SK-N-SH (cell line): Measurements from ENCODE around the gene CAMSAP1. TPM values are rescaled to one million over a fixed set of nuclear protein-coding genes. Genes with fewer than 3 reads are reported as not detected.

ENCODE experiments used
- CTCF ChIA-PET: fragments of 300-600, 350-600 bp; formaldehyde crosslinking; extraction: SDS; loops from one replicate; lab custom pipeline; 2021; lab: Yijun Ruan, JAX
- POLR2A ChIA-PET: fragments of 350-600 bp; sonication (Branson Sonifier 250); formaldehyde crosslinking; extraction: SDS; loops from one replicate; lab custom pipeline; 2020; ENCODE audit warnings: antibody characterized with exemption, inconsistent platforms; lab: Yijun Ruan, JAX
- DNase-seq: peaks from one replicate; pipeline ENCODE4 v3.0.0; 2012
- H2AFZ ChIP-seq: fragments of 200-600 bp; sonication (generic); 2 replicates; pipeline ENCODE4 v1.8.1; 2016; ENCODE audit warnings: antibody characterized with exemption, mild to moderate bottlenecking, low read depth
- H3F3A ChIP-seq: fragments of 200-600 bp; sonication (generic); replicated peaks from 2 replicates; pipeline ENCODE3; 2016; ENCODE audit warnings: antibody characterized with exemption, mild to moderate bottlenecking; ENCODE audit not compliant: insufficient read depth
- H3K27ac ChIP-seq, 2 experiments: fragments of 200-500 bp in 1 of 2; fragments of 200-600 bp in 1 of 2; sonication (Bioruptor generic) in 1 of 2; sonication (generic), shearing (Covaris generic) in 1 of 2; 2 replicates each; pipeline versions ENCODE4 v1.5.1 to v1.6.1; 2014 to 2016; ENCODE audit warnings: low read depth in 2 of 2, inconsistent platforms in 1 of 2, low read length in 1 of 2, mild to moderate bottlenecking in 1 of 2, mixed read lengths in 1 of 2
- H3K27me3 ChIP-seq: fragments of 200-600 bp; sonication (generic), shearing (Covaris generic); 2 replicates; pipeline ENCODE4 v1.6.1; 2016; ENCODE audit warnings: mixed run types; ENCODE audit not compliant: insufficient read depth
- H3K36me3 ChIP-seq, 2 experiments: fragments of 200-500 bp in 1 of 2; fragments of 200-600 bp in 1 of 2; sonication (Bioruptor generic) in 1 of 2; sonication (generic) in 1 of 2; replicated peaks in 1 of 2; 2 replicates each; pipeline versions ENCODE3 to v1.5.1; 2014 to 2016; ENCODE audit warnings: low read length in 1 of 2, mild to moderate bottlenecking in 1 of 2; ENCODE audit not compliant: insufficient read depth in 2 of 2, control insufficient read depth in 1 of 2
- H3K4me1 ChIP-seq, 2 experiments: fragments of 200-500 bp in 1 of 2; fragments of 200-600 bp in 1 of 2; sonication (Bioruptor generic) in 1 of 2; sonication (generic), shearing (Covaris generic) in 1 of 2; 2 replicates each; pipeline versions ENCODE4 v1.5.1 to v1.6.1; 2014 to 2016; ENCODE audit warnings: low read depth in 1 of 2, low read length in 1 of 2, mixed run types in 1 of 2; ENCODE audit not compliant: insufficient read depth in 2 of 2, control insufficient read depth in 1 of 2
- H3K4me2 ChIP-seq: fragments of 200-600 bp; sonication (generic), shearing (Covaris generic); 2 replicates; pipeline ENCODE4 v1.6.1; 2017; ENCODE audit warnings: mixed run types
- H3K4me3 ChIP-seq, 2 experiments: fragments of 200-500 bp in 1 of 2; fragments of 200-600 bp in 1 of 2; sonication (Bioruptor generic) in 1 of 2; sonication (generic), shearing (Covaris generic) in 1 of 2; 2 replicates each; pipeline versions ENCODE4 v1.5.1 to v1.8.1; 2014 to 2016; ENCODE audit warnings: low read depth in 2 of 2, inconsistent platforms in 1 of 2, low read length in 1 of 2, mild to moderate bottlenecking in 1 of 2, mixed read lengths in 1 of 2, moderate library complexity in 1 of 2
- H3K79me2 ChIP-seq: fragments of 200-600 bp; sonication (generic); 2 replicates; pipeline ENCODE4 v1.8.1; 2017; ENCODE audit warnings: mild to moderate bottlenecking; ENCODE audit not compliant: insufficient read depth
- H3K9ac ChIP-seq: fragments of 200-600 bp; sonication (generic); 2 replicates; pipeline ENCODE4 v1.6.1; 2017; ENCODE audit warnings: mixed run types
- H3K9me2 ChIP-seq: fragments of 200-600 bp; sonication (generic); 2 replicates; pipeline ENCODE4 v1.6.1; 2017; ENCODE audit warnings: mixed run types
- H3K9me3 ChIP-seq: fragments of 200-600 bp; sonication (generic); 2 replicates; pipeline ENCODE4 v1.6.1; 2017; ENCODE audit warnings: mixed run types, mild to moderate bottlenecking, moderate library complexity
- H4K20me1 ChIP-seq: fragments of 200-600 bp; sonication (generic); 2 replicates; pipeline ENCODE4 v1.6.1; 2017; ENCODE audit warnings: mild to moderate bottlenecking, mixed run types; ENCODE audit not compliant: insufficient read depth
- CHD2 ChIP-seq: fragments of 150-350 bp; IDR thresholded peaks from 2 replicates; pipeline ENCODE4 v1.6.1; 2018; ENCODE audit warnings: low read length; ENCODE audit not compliant: partially characterized antibody
- ELF1 ChIP-seq: IDR thresholded peaks from 2 replicates; pipeline ENCODE4 v1.4.0; 2012
- EZH2phosphoT487 ChIP-seq: fragments of 200-600 bp; sonication (generic); IDR thresholded peaks from 2 replicates; pipeline ENCODE4 v1.6.1; 2017; ENCODE audit warnings: low read depth, mixed run types, mild to moderate bottlenecking, antibody characterized with exemption, moderate library complexity, borderline replicate concordance
- FOSL2 ChIP-seq: IDR thresholded peaks from 2 replicates; pipeline ENCODE4 v1.4.0; 2012; ENCODE audit warnings: low read depth, mild to moderate bottlenecking, moderate library complexity, borderline replicate concordance
- FOXJ3 ChIP-seq: sonication (generic); formaldehyde crosslinking; IDR thresholded peaks from 2 replicates; pipeline ENCODE4 v1.5.1; 2020; ENCODE audit warnings: mild to moderate bottlenecking, missing genetic modification reagents
- FOXM1 ChIP-seq: IDR thresholded peaks from 2 replicates; pipeline ENCODE4 v1.4.0; 2012; ENCODE audit warnings: low read depth, mild to moderate bottlenecking
- GABPA ChIP-seq: IDR thresholded peaks from 2 replicates; pipeline ENCODE4 v1.4.0; 2012; ENCODE audit warnings: low read depth, mild to moderate bottlenecking
- IRF3 ChIP-seq: fragments of 150-350 bp; IDR thresholded peaks from 2 replicates; pipeline ENCODE4 v1.6.1; 2016; ENCODE audit warnings: mild to moderate bottlenecking, low read depth, low read length
- JUND ChIP-seq: IDR thresholded peaks from 2 replicates; pipeline ENCODE4 v1.4.0; 2012
- NFIC ChIP-seq: IDR thresholded peaks from 2 replicates; pipeline ENCODE4 v1.4.0; 2012; ENCODE audit warnings: borderline replicate concordance
- NRF1 ChIP-seq: IDR thresholded peaks from 2 replicates; pipeline ENCODE4 v1.6.1; 2012; ENCODE audit warnings: low read depth, mild to moderate bottlenecking, low read length
- POLR2AphosphoS5 ChIP-seq: IDR thresholded peaks from 2 replicates; pipeline ENCODE4 v1.6.1; 2012; ENCODE audit warnings: low read depth, low read length
- RCOR1 ChIP-seq: fragments of 150-350 bp; IDR thresholded peaks from 2 replicates; pipeline ENCODE4 v1.6.1; 2017; ENCODE audit warnings: antibody characterized with exemption, low read length
- SIN3A ChIP-seq: IDR thresholded peaks from 2 replicates; pipeline ENCODE4 v1.6.1; 2012; ENCODE audit warnings: low read depth, mild to moderate bottlenecking, low read length, moderate library complexity, borderline replicate concordance
- USF1 ChIP-seq: IDR thresholded peaks from 2 replicates; pipeline ENCODE4 v1.4.0; 2012; ENCODE audit warnings: low read depth, borderline replicate concordance
- ZBTB33 ChIP-seq: IDR thresholded peaks from 2 replicates; pipeline ENCODE4 v1.4.0; 2012; ENCODE audit warnings: low read depth, borderline replicate concordance
- WGBS: methylation state at CpG from one replicate; pipeline ENCODE4 v1.1.6; 2017; ENCODE audit warnings: low lambda C conversion rate; 5-methylcytosine and 5-hydroxymethylcytosine counted together
- polyA plus RNA-seq, 3 experiments: library from polyadenylated mRNA; depleted of rRNA; stranded (reverse); fragments of >200 nt; gene quantifications; 2 replicates each; pipeline ENCODE4 v1.2.3, GENCODE V29; 2012
- TF ChIP-seq, protein P1 (sequence below): IDR thresholded peaks from 2 replicates; pipeline ENCODE4 v1.6.1; 2012; ENCODE audit warnings: mild to moderate bottlenecking, low read depth, low read length, moderate library complexity
- TF ChIP-seq, protein P2 (sequence below): IDR thresholded peaks from 2 replicates; pipeline ENCODE4; 2012

The CAMSAP1 gene
- polyA plus RNA-seq, 1 of the 3 experiments (the other 2 are of a cell fraction): 8.9 TPM

GRCh38 chr9:135774239-135774747 lies 133.1 kb downstream of the CAMSAP1 start:
- WGBS: 72% methylated on average over 13 of the region's 15 CpGs
- Histone ChIP-seq H3K4me1 (no peaks in the 10 kb centered on the region), H3K4me2 (no peak overlapping the region), H4K20me1 (no peaks in the 10 kb centered on the region), H3K9ac (no peak overlapping the region), H3K4me3 (no peak overlapping the region), H3K9me3 (no peaks in the 10 kb centered on the region), H3K27me3 (no peaks in the 10 kb centered on the region), H3K27ac (no peak overlapping the region), H3K36me3 (no peaks in the 10 kb centered on the region), H2AFZ (no peak overlapping the region), H3K9me2 (no peaks in the 10 kb centered on the region), H3F3A (no peaks in the 10 kb centered on the region), H3K79me2 (no peaks in the 10 kb centered on the region)
- no peak for DNase-seq
- CTCF ChIA-PET: no interaction called here
- POLR2A ChIA-PET: no interaction called here
- no peak for TF ChIP-seq GABPA
- TF ChIP-seq CHD2: no peak
- TF ChIP-seq JUND: no peak
- no peak for TF ChIP-seq RCOR1
- TF ChIP-seq FOXJ3: no peak
- TF ChIP-seq NFIC: no peak
- no peak for TF ChIP-seq FOSL2
- TF ChIP-seq USF1: no peak
- TF ChIP-seq, protein P1, sequence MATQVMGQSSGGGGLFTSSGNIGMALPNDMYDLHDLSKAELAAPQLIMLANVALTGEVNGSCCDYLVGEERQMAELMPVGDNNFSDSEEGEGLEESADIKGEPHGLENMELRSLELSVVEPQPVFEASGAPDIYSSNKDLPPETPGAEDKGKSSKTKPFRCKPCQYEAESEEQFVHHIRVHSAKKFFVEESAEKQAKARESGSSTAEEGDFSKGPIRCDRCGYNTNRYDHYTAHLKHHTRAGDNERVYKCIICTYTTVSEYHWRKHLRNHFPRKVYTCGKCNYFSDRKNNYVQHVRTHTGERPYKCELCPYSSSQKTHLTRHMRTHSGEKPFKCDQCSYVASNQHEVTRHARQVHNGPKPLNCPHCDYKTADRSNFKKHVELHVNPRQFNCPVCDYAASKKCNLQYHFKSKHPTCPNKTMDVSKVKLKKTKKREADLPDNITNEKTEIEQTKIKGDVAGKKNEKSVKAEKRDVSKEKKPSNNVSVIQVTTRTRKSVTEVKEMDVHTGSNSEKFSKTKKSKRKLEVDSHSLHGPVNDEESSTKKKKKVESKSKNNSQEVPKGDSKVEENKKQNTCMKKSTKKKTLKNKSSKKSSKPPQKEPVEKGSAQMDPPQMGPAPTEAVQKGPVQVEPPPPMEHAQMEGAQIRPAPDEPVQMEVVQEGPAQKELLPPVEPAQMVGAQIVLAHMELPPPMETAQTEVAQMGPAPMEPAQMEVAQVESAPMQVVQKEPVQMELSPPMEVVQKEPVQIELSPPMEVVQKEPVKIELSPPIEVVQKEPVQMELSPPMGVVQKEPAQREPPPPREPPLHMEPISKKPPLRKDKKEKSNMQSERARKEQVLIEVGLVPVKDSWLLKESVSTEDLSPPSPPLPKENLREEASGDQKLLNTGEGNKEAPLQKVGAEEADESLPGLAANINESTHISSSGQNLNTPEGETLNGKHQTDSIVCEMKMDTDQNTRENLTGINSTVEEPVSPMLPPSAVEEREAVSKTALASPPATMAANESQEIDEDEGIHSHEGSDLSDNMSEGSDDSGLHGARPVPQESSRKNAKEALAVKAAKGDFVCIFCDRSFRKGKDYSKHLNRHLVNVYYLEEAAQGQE: no peak
- no peak for TF ChIP-seq ELF1
- no peak for TF ChIP-seq ZBTB33
- TF ChIP-seq EZH2phosphoT487: no peak
- no peak for TF ChIP-seq FOXM1
- TF ChIP-seq SIN3A: no peak
- TF ChIP-seq, protein P2, sequence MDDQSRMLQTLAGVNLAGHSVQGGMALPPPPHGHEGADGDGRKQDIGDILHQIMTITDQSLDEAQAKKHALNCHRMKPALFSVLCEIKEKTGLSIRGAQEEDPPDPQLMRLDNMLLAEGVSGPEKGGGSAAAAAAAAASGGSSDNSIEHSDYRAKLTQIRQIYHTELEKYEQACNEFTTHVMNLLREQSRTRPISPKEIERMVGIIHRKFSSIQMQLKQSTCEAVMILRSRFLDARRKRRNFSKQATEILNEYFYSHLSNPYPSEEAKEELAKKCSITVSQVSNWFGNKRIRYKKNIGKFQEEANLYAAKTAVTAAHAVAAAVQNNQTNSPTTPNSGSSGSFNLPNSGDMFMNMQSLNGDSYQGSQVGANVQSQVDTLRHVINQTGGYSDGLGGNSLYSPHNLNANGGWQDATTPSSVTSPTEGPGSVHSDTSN: no peak
- no peak for TF ChIP-seq POLR2AphosphoS5
- TF ChIP-seq NRF1: no peak
- no peak for TF ChIP-seq IRF3
